Esophagus muscularis mucosa (tissue), 4 donors: ENCODE results near the gene SLC6A8. TPM values are rescaled to one million over a fixed set of nuclear protein-coding genes. Genes with fewer than 3 reads are reported as not detected.

Experiments
- DNase-seq: peaks from one replicate; pipeline ENCODE4 v3.0.0-alpha.2; 2017; ENCODE audit errors: extremely low spot score
- H3K27ac ChIP-seq, 4 donors: fragments of 200-600 bp; sonication (generic); replicated peaks in 1 of 4; 1 replicate in 3 of 4; 2 replicates in 1 of 4; pipeline ENCODE4 v1.5.1; 2016 to 2019; ENCODE audit warnings: mild to moderate bottlenecking in 1 of 4
- H3K27me3 ChIP-seq, 4 donors: fragments of 200-600 bp; sonication (generic); one replicate each; pipeline versions ENCODE4 v1.5.1 to v1.6.0; 2016 to 2019
- H3K36me3 ChIP-seq, 4 donors: fragments of 200-600 bp; sonication (generic); one replicate each; pipeline ENCODE4 v1.5.1; 2016 to 2019
- H3K4me1 ChIP-seq, 4 donors: fragments of 200-600 bp; sonication (generic); one replicate each; pipeline ENCODE4 v1.5.1; 2016 to 2019
- H3K4me3 ChIP-seq, 4 donors: fragments of 200-600 bp; sonication (generic); 1 replicate in 2 of 4; 2 replicates in 2 of 4; pipeline ENCODE4 v1.5.1; 2016 to 2019; ENCODE audit warnings: mild to moderate bottlenecking in 4 of 4, moderate library complexity in 1 of 4
- H3K9me3 ChIP-seq, 4 donors: fragments of 200-600 bp; sonication (generic); 1 replicate in 3 of 4; 2 replicates in 1 of 4; pipeline ENCODE4 v1.5.1; 2016 to 2019
- CTCF ChIP-seq, 3 experiments: fragments of 200-600 bp in 2 of 3; fragments of 450-650 bp in 1 of 3; sonication (generic) in 2 of 3; IDR thresholded peaks; one replicate each; pipeline ENCODE4 v1.5.1; 2017 to 2019; ENCODE audit warnings: antibody characterized with exemption in 3 of 3, mild to moderate bottlenecking in 2 of 3, moderate library complexity in 1 of 3
- EP300 ChIP-seq: sonication (generic); formaldehyde crosslinking; IDR thresholded peaks from one replicate; pipeline ENCODE4 v1.6.1; 2017; ENCODE audit warnings: antibody characterized with exemption
- POLR2A ChIP-seq: fragments of 450-650 bp; IDR thresholded peaks from one replicate; pipeline ENCODE4 v1.6.1; 2017; ENCODE audit warnings: antibody characterized with exemption, moderate library complexity, mild to moderate bottlenecking, low read depth
- POLR2AphosphoS5 ChIP-seq, 2 donors: sonication (generic); formaldehyde crosslinking; IDR thresholded peaks; one replicate each; pipeline ENCODE4 v1.6.1; 2017; ENCODE audit warnings: antibody characterized with exemption in 2 of 2
- WGBS: methylation state at CpG from one replicate; pipeline ENCODE4 v1.1.5; 2018; 5-methylcytosine and 5-hydroxymethylcytosine counted together
- intact Hi-C: fragments of 100-400 bp; cut with DNase I; formaldehyde crosslinking; loops from one replicate; pipeline ENCODE4 v1.15.1; 2023
- total RNA-seq, 4 donors: library from RNA; depleted of rRNA; stranded (reverse); fragments of >200 nt; gene quantifications; one replicate each; pipeline versions ENCODE4 v1.1.0 to v1.2.1, GENCODE V29; 2016

SLC6A8 gene
- total RNA-seq = 10 to 100 TPM; 41.7 to 62.3 (median 45.6) TPM

- intact Hi-C loops = no loop called here
- 27% methylated on average over 28 of the region's 66 CpGs for WGBS
These were observed at the start of gene SLC6A8 for GRCh38 chrX:153687121-153688039. Gene SLC6A8, plus strand, starts transcription at chrX:153687926. Its CDS starts 649 bp downstream, at chrX:153688575.

GRCh38 chrX:153638041-153638371 is 49.7 kb upstream of the SLC6A8 start:
- Histone ChIP-seq H3K27me3 (peaks cover 0 to 27% (median 12%) of the 10 kb centered on the region in 4 donors), H3K4me3 (no peak overlapping the region), H3K9me3 (no peaks in the 10 kb centered on the region), H3K4me1 (peaks cover 0 to 15% (median 14%) of the 10 kb centered on the region in 4 donors), H3K27ac (no peak overlapping the region), H3K36me3 (no peaks in the 10 kb centered on the region)
- intact Hi-C loops = no loop called here
- TF ChIP-seq POLR2A (no peak), POLR2AphosphoS5 (IDR thresholded peaks at IDR 0.05) (no peak), EP300 (no peak), CTCF (IDR thresholded peaks at IDR 0.05) (no peak)
- DNase-seq = no peak
- 94% methylated on average over 3 of the region's 6 CpGs for WGBS

More at GRCh38 chrX:153687121-153688039, at the start of gene SLC6A8:
- Histone ChIP-seq H3K9me3 (peaks cover 0 to 8% (median 0%) of the 10 kb centered on the region in 4 donors), H3K4me3 (peak within 1 kb of the TSS; percentile 53 to 68 (median 62)), H3K36me3 (no peaks in the 10 kb centered on the region), H3K27ac (peak within 1 kb of the TSS; percentile 83 to 86 (median 86)), H3K27me3 (no peaks in the 10 kb centered on the region), H3K4me1 (peaks cover 3 to 35% (median 30%) of the 10 kb centered on the region in 4 donors)
- no peak for DNase-seq
- TF ChIP-seq CTCF (IDR thresholded peaks at IDR 0.05) = peak; percentile 22 to 43 (median 33)
- no peak for TF ChIP-seq EP300
- TF ChIP-seq POLR2AphosphoS5 (IDR thresholded peaks at IDR 0.05) = peak in 1 of 2 donors; percentile 82
- TF ChIP-seq POLR2A = no peak

- H3K4me1 ChIP-seq = peaks cover 4 to 21% (median 20%) of the 10 kb centered on the region in 4 donors
- no peak for DNase-seq
- intact Hi-C loops = no loop called here
- no peak overlapping the region for H3K27ac ChIP-seq
- no peaks in the 10 kb centered on the region for H3K36me3 ChIP-seq
- H3K9me3 ChIP-seq = no peaks in the 10 kb centered on the region
- H3K27me3 ChIP-seq = peaks cover 0 to 33% (median 17%) of the 10 kb centered on the region in 4 donors
- no peak for TF ChIP-seq POLR2AphosphoS5 (IDR thresholded peaks at IDR 0.05)
- TF ChIP-seq CTCF (IDR thresholded peaks at IDR 0.05) = no peak
- TF ChIP-seq POLR2A = no peak
- TF ChIP-seq EP300 = no peak
- WGBS = 91% methylated on average over 10 of the region's 20 CpGs
- no peak overlapping the region for H3K4me3 ChIP-seq
These were observed 49.1 kb upstream of the SLC6A8 start for GRCh38 chrX:153638436-153639176.

GRCh38 chrX:153639177-153640044 is 48.3 kb upstream of the SLC6A8 start:
- Histone ChIP-seq H3K27ac (no peak overlapping the region), H3K4me3 (no peak overlapping the region), H3K9me3 (no peaks in the 10 kb centered on the region), H3K4me1 (peaks cover 6 to 26% (median 25%) of the 10 kb centered on the region in 4 donors), H3K36me3 (no peaks in the 10 kb centered on the region), H3K27me3 (peaks cover 0 to 39% (median 18%) of the 10 kb centered on the region in 4 donors)
- intact Hi-C loops = no loop called here
- no peak for DNase-seq
- no peak for TF ChIP-seq POLR2AphosphoS5 (IDR thresholded peaks at IDR 0.05)
- no peak for TF ChIP-seq POLR2A
- TF ChIP-seq CTCF (IDR thresholded peaks at IDR 0.05) = no peak
- WGBS = 77% methylated on average over 20 of the region's 28 CpGs
